Keratinocyte (primary cell): ENCODE data around the gene PTPRU. TPM values are rescaled to one million over a fixed set of nuclear protein-coding genes. Genes with fewer than 3 reads are reported as not detected.

Source experiments
- DNase-seq: peaks from one replicate; pipeline ENCODE4 v3.0.0-alpha.2; 2011; ENCODE audit warnings: low read depth, missing footprints, low spot score
- FAIRE-seq: peaks from 2 replicates; lab custom pipeline; 2011; peaks lifted over from hg19 to GRCh38; lab: Jason Lieb, UNC
- H2AFZ ChIP-seq: 2 replicates; pipeline ENCODE4 v1.6.0; 2012; ENCODE audit warnings: low read length, control low read depth, inconsistent platforms; ENCODE audit not compliant: control insufficient read depth
- H3K27ac ChIP-seq: 2 replicates; pipeline ENCODE4 v1.5.1; 2011; ENCODE audit warnings: low read length; ENCODE audit not compliant: control insufficient read depth, insufficient read depth
- H3K27me3 ChIP-seq: 3 replicates; pipeline ENCODE4 v1.6.0; 2011; ENCODE audit warnings: low read length; ENCODE audit not compliant: control insufficient read depth, insufficient read depth; ENCODE audit errors: extremely low read depth
- H3K36me3 ChIP-seq, 2 experiments: 2 replicates in 1 of 2; 3 replicates in 1 of 2; pipeline ENCODE4 v1.5.1; 2011; ENCODE audit warnings: low read length in 2 of 2, mild to moderate bottlenecking in 1 of 2; ENCODE audit not compliant: control insufficient read depth in 2 of 2, insufficient read depth in 2 of 2; ENCODE audit errors: extremely low read depth in 1 of 2
- H3K4me1 ChIP-seq: 3 replicates; pipeline ENCODE4 v1.5.1; 2011; ENCODE audit warnings: low read length; ENCODE audit not compliant: control insufficient read depth, insufficient read depth; ENCODE audit errors: extremely low read depth
- H3K4me2 ChIP-seq: 3 replicates; pipeline ENCODE4 v1.6.0; 2011; ENCODE audit warnings: low read depth, low read length; ENCODE audit not compliant: control insufficient read depth, insufficient read depth; ENCODE audit errors: extremely low read depth
- H3K4me3 ChIP-seq, 3 experiments: fragments of 200-600 bp in 1 of 3; sonication (generic) in 1 of 3; 2 replicates in 2 of 3; 3 replicates in 1 of 3; pipeline ENCODE4 v1.5.1; 2011 to 2016; ENCODE audit warnings: low read length in 3 of 3, mild to moderate bottlenecking in 3 of 3, control low read depth in 2 of 3, inconsistent platforms in 1 of 3, low read depth in 1 of 3, mixed read lengths in 1 of 3, mixed run types in 1 of 3, moderate library complexity in 1 of 3; ENCODE audit not compliant: control insufficient read depth in 2 of 3, insufficient read depth in 2 of 3; ENCODE audit errors: extremely low read depth in 1 of 3
- H3K79me2 ChIP-seq: 2 replicates; pipeline ENCODE4 v1.6.0; 2012; ENCODE audit warnings: low read length; ENCODE audit not compliant: control insufficient read depth, insufficient read depth
- H3K9ac ChIP-seq: 3 replicates; pipeline ENCODE4 v1.6.0; 2011; ENCODE audit warnings: low read length; ENCODE audit not compliant: control insufficient read depth, insufficient read depth; ENCODE audit errors: extremely low read depth
- H3K9me1 ChIP-seq: 3 replicates; pipeline ENCODE4 v1.6.0; 2011; ENCODE audit warnings: low read length; ENCODE audit not compliant: control insufficient read depth, insufficient read depth; ENCODE audit errors: extremely low read depth
- H3K9me3 ChIP-seq: 2 replicates; pipeline ENCODE4 v1.5.1; 2012; ENCODE audit warnings: low read depth, low read length; ENCODE audit not compliant: control insufficient read depth
- H4K20me1 ChIP-seq: 3 replicates; pipeline ENCODE4 v1.6.0; 2011; ENCODE audit warnings: low read length; ENCODE audit not compliant: control insufficient read depth, insufficient read depth; ENCODE audit errors: extremely low read depth
- EZH2 ChIP-seq: IDR thresholded peaks from one replicate; pipeline ENCODE4 v1.6.1; 2012; ENCODE audit warnings: inconsistent platforms, mild to moderate bottlenecking, low read length, moderate library complexity
- dilution Hi-C: fragments of 300-500 bp; cut with MboI; formaldehyde crosslinking; loops from one replicate; pipeline ENCODE4 v1.7.0; 2020; ENCODE audit warnings: low sequenced_read_pairs; ENCODE audit not compliant: extremely low pct_ligation_motif_present
- polyA plus RNA-seq, 5 experiments: library from polyadenylated mRNA; depleted of rRNA in 3 of 5; stranded (reverse) in 3 of 5; stranded (forward) in 1 of 5; unstranded in 1 of 5; fragments of >200 nt; gene quantifications; 1 replicate in 1 of 5; 2 replicates in 3 of 5; 3 replicates in 1 of 5; pipeline versions ENCODE4 v1.2.1 to v1.2.3, GENCODE V29; 2011 to 2012; ENCODE audit warnings: missing spikeins in 2 of 5, low read depth in 1 of 5, low replicate concordance in 1 of 5
- TF ChIP-seq, protein P1 (sequence below), 3 experiments: IDR thresholded peaks in 1 of 3; conservative IDR thresholded peaks in 1 of 3; optimal IDR thresholded peaks in 1 of 3; 2 replicates in 2 of 3; 3 replicates in 1 of 3; pipeline versions ENCODE3 to v1.5.1; 2011; ENCODE audit warnings: low read length in 3 of 3, mild to moderate bottlenecking in 3 of 3, moderate library complexity in 2 of 3, control low read depth in 1 of 3, inconsistent platforms in 1 of 3; ENCODE audit not compliant: insufficient read depth in 2 of 3; ENCODE audit errors: extremely low read depth in 1 of 3

PTPRU gene
- polyA plus RNA-seq, 1 donor (not counting 4 experiments of a cell fraction or from before 2014, with no cell fraction given), result 4.3 TPM

DNA sequence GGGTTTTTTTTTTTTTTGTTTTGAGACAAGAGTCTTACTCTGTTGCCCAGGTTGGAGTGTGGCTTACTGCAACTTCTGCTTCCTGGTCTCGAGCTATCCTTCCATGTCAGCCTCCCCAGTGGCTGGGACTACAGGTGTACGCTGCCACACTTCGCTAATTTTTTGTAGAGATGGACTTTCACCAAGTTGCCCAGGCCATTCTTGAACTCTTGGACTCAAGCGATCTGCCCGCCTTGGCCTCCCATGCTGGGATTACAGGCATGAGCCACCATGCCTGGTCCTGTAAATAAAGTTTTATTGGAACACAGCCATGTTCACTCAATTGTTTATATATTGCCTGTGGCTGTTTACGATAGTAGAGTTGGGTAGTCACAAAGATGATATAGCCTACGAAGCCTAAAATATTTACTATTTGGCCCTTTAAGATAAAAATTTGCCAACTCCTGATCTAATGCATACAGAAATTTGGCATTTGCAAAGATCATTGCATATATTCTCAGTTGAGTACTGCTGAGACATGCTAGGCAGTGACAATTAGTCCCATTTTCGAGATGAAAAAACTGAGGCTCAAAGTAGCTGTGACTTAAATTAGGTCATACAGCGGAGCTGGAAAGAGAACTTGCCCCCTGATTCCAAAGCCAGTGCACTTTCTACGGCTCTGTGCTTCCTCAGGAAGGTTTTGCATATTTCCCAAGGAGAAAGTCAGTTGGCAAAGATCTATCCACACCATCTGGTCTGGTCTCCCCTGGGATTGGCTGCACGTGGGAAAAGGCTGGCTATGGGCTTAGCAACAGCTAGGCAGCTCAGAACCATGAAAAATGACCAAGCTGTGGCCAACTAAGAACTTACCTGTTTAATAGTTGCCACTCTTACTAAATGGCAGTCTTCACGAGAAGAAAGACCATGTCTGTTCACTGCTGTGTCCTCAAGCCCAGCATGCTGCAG lies 25.0 kb upstream of the PTPRU start:
- Histone ChIP-seq H3K9me1 (no peaks in the 10 kb centered on the region), H4K20me1 (no peaks in the 10 kb centered on the region), H3K27me3 (no peaks in the 10 kb centered on the region), H3K36me3 (peaks cover 17 to 29% of the 10 kb centered on the region in 2 experiments), H3K4me3 (no peak overlapping the region), H3K4me1 (no peaks in the 10 kb centered on the region), H3K79me2 (no peaks in the 10 kb centered on the region), H2AFZ (no peak overlapping the region), H3K9me3 (no peaks in the 10 kb centered on the region), H3K27ac (no peak overlapping the region), H3K4me2 (no peak overlapping the region), H3K9ac (no peak overlapping the region)
- no peak for DNase-seq
- TF ChIP-seq EZH2, result no peak
- no peak for FAIRE-seq
- dilution Hi-C loops, result no loop called here

DNA sequence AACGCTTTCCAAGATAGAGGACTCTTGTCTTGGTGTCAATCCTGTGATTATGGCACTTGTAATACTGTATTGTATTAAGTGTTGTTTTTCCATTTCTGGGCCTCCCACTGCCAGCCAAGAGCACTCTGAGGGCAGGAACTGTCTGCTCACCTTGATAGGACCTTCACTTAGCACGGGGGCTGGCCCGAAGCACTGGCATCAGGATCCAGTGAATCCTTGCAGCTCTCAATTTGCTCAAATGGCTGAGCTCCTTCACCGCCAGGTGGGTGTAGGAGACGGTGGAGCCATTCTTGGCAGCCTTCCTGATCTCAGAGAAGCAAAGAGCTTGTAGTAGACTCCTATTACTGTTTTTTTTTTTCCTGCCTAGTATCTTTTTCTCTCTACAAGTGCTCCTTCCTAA lies 23.3 kb upstream of the PTPRU start:
- Histone ChIP-seq H2AFZ (no peak overlapping the region), H3K4me2 (no peak overlapping the region), H4K20me1 (no peaks in the 10 kb centered on the region), H3K9me1 (no peaks in the 10 kb centered on the region), H3K36me3 (peaks cover 21 to 26% of the 10 kb centered on the region in 2 experiments), H3K79me2 (no peaks in the 10 kb centered on the region), H3K4me3 (no peak overlapping the region), H3K9me3 (no peaks in the 10 kb centered on the region), H3K4me1 (no peaks in the 10 kb centered on the region), H3K9ac (no peak overlapping the region), H3K27ac (no peak overlapping the region), H3K27me3 (no peaks in the 10 kb centered on the region)
- dilution Hi-C loops, result no loop called here
- no peak for FAIRE-seq
- no peak for DNase-seq
- TF ChIP-seq EZH2, result no peak
- TF ChIP-seq, protein P1, sequence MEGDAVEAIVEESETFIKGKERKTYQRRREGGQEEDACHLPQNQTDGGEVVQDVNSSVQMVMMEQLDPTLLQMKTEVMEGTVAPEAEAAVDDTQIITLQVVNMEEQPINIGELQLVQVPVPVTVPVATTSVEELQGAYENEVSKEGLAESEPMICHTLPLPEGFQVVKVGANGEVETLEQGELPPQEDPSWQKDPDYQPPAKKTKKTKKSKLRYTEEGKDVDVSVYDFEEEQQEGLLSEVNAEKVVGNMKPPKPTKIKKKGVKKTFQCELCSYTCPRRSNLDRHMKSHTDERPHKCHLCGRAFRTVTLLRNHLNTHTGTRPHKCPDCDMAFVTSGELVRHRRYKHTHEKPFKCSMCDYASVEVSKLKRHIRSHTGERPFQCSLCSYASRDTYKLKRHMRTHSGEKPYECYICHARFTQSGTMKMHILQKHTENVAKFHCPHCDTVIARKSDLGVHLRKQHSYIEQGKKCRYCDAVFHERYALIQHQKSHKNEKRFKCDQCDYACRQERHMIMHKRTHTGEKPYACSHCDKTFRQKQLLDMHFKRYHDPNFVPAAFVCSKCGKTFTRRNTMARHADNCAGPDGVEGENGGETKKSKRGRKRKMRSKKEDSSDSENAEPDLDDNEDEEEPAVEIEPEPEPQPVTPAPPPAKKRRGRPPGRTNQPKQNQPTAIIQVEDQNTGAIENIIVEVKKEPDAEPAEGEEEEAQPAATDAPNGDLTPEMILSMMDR (optimal IDR thresholded peaks at IDR 0.05 in 1 of 3, IDR thresholded peaks at IDR 0.05 in 1 of 3, conservative IDR thresholded peaks at IDR 0.05 in 1 of 3; ENCODE audit: extremely low read depth in 1 of 3, insufficient read depth in 2 of 3, low read length in 3 of 3), result no peak
